Chondrocyte (in vitro differentiated cells): ENCODE results near the gene POLD3. TPM values are rescaled to one million over a fixed set of nuclear protein-coding genes. Genes with fewer than 3 reads are reported as not detected.

Source experiments
- DNase-seq: peaks from one replicate; pipeline ENCODE4 v3.0.0; 2021; ENCODE audit warnings: mixed read lengths, low spot score
- H3K27ac Mint-ChIP-seq: one replicate; pipeline ENCODE4 v1.8.0; 2021; ENCODE audit warnings: mild to moderate bottlenecking, moderate library complexity, mixed read lengths; ENCODE audit not compliant: unreplicated experiment
- H3K27me3 Mint-ChIP-seq: 2 replicates; pipeline ENCODE4 v1.8.0; 2021; ENCODE audit warnings: low read depth, mixed read lengths
- H3K36me3 Mint-ChIP-seq: 2 replicates; pipeline ENCODE4 v1.8.0; 2021; ENCODE audit warnings: low read depth, mixed read lengths
- H3K4me1 Mint-ChIP-seq: 2 replicates; pipeline ENCODE4 v1.8.0; 2021; ENCODE audit warnings: low read depth, mild to moderate bottlenecking, mixed read lengths
- H3K4me3 Mint-ChIP-seq: one replicate; pipeline ENCODE4 v1.8.0; 2021; ENCODE audit warnings: mild to moderate bottlenecking, moderate library complexity, mixed read lengths; ENCODE audit not compliant: unreplicated experiment
- H3K9me3 Mint-ChIP-seq: 2 replicates; pipeline ENCODE4 v1.8.0; 2021; ENCODE audit warnings: low read depth, mixed read lengths
- total RNA-seq: library from RNA; stranded (reverse); gene quantifications from 3 replicates; pipeline ENCODE4 v1.2.1, GENCODE V29; 2021
- TF ChIP-seq, protein P1 (sequence below): fragments of 200-600 bp; sonication (generic); IDR thresholded peaks from 2 replicates; pipeline ENCODE4 v1.5.0; 2021; ENCODE audit warnings: antibody characterized with exemption, mild to moderate bottlenecking, moderate library complexity

The POLD3 gene
- total RNA-seq, 1 donor from 2014 or later = 9.4 TPM

DNA sequence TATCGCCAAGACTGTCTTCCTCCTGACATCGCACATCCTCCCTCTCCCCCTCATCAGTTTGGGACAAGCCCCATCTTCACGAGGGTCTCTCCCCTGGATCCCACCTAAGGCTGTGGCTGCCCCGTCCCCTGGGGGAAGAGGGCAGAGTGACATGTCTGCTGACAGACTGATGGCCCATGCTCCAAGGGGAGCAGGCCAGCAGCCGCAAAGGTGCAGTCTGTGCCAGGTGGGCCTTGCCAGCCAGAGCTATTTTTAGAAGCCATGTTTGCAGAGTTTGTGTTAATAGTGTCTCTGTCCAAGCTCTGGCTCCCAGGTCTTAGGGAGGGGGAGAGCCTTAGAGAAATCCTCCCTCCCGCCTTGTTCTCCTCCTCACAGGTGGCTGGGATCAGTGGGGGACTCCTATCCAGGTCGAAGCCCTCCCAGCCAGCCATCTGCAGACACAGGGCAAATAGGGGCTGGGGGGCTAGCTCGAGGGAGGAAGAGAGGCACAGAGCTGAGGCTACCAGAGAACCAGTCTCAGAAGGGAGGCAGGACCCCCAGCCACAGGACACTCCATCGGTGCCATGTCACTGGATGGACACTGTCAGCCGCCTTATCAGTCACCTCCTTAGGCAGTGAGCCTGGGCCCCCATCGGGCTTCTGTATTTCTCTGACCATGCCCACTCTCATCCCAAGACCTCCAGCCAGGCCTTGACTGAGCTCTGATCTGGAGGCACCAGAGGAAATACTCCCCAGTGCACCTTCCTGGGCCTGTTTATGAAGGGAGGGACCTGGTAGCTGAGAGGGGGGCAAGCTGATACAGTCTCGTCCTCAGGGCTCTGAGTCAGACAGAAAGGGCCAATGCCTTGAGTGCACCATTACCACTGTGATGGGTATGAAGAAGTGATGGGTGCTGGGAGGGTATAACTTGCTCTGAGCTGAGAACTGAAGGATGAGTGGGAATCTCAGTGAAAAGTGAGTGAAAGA lies 89.6 kb downstream of the POLD3 start:
- H3K27me3 Mint-ChIP-seq = no peaks in the 10 kb centered on the region
- H3K36me3 Mint-ChIP-seq = no peaks in the 10 kb centered on the region
- no peak overlapping the region for H3K4me3 Mint-ChIP-seq
- DNase-seq = peak; percentile 70
- H3K9me3 Mint-ChIP-seq = no peaks in the 10 kb centered on the region
- H3K27ac Mint-ChIP-seq = no peak overlapping the region
- peaks cover 20% of the 10 kb centered on the region for H3K4me1 Mint-ChIP-seq
- TF ChIP-seq, protein P1, sequence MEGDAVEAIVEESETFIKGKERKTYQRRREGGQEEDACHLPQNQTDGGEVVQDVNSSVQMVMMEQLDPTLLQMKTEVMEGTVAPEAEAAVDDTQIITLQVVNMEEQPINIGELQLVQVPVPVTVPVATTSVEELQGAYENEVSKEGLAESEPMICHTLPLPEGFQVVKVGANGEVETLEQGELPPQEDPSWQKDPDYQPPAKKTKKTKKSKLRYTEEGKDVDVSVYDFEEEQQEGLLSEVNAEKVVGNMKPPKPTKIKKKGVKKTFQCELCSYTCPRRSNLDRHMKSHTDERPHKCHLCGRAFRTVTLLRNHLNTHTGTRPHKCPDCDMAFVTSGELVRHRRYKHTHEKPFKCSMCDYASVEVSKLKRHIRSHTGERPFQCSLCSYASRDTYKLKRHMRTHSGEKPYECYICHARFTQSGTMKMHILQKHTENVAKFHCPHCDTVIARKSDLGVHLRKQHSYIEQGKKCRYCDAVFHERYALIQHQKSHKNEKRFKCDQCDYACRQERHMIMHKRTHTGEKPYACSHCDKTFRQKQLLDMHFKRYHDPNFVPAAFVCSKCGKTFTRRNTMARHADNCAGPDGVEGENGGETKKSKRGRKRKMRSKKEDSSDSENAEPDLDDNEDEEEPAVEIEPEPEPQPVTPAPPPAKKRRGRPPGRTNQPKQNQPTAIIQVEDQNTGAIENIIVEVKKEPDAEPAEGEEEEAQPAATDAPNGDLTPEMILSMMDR = no peak

DNA sequence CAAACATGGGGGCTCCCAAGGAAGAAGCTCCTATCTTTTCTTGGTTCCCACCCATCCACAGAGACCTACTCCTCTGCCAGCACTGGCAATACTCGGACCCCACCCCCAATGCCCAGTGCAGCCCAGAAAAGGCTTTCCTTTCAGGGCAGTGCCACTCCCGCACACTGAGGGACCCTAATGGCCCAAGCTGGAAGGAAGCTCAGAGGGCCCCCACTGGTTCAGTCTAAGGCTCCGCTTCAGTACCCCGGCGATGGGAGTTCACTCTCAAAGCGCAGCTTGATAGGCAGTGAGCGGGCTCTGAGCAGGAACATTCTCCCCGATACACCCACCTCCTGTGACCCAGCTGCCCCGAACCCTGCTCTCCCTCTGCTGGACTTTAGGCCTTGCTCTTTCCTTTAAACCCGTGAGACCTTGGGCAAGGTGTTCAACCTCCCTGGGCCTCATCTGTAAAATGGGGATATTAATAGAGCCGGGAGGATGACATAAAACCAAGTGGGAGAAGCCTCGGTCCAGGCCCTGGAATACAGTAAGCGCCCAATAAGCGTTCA lies 90.4 kb downstream of the POLD3 start:
- no peak overlapping the region for H3K4me3 Mint-ChIP-seq
- no peaks in the 10 kb centered on the region for H3K9me3 Mint-ChIP-seq
- peaks cover 28% of the 10 kb centered on the region for H3K4me1 Mint-ChIP-seq
- TF ChIP-seq, protein P1 = no peak
- no peak overlapping the region for H3K27ac Mint-ChIP-seq
- no peaks in the 10 kb centered on the region for H3K36me3 Mint-ChIP-seq
- H3K27me3 Mint-ChIP-seq = no peaks in the 10 kb centered on the region
- DNase-seq = peak; percentile 56

DNA sequence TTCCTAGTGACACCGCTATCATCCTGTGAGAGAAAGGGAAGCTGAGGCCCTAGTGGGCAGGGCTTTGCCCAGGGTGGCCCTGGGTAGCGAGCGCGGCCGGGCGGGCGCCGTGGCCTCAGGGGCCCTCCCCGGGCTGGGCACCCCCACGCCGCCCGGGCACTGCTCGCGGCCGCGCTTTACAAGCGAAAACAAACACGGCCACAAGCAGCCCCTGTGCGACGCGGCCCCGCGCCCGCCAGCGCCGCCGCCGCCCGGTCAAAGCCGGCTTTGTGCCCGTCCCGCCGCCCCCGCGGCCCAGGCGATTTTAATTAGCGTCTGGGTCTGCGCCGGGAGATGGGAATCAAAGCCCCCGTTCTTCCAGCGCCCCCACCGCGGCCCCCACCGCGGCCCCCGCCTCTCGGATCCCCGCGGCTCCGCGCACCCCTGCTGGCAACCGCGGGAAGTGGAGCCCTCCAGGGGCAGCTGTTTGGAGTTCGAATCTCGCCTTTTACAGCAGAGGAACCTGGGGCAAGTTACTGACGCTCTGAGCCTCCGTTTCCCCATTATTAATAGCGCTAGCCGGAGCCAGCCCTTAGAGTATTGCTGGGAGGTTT lies 91.0 kb downstream of the POLD3 start:
- Mint-ChIP-seq H3K9me3 (no peaks in the 10 kb centered on the region), H3K4me1 (peaks cover 34% of the 10 kb centered on the region), H3K4me3 (no peak overlapping the region)

DNA sequence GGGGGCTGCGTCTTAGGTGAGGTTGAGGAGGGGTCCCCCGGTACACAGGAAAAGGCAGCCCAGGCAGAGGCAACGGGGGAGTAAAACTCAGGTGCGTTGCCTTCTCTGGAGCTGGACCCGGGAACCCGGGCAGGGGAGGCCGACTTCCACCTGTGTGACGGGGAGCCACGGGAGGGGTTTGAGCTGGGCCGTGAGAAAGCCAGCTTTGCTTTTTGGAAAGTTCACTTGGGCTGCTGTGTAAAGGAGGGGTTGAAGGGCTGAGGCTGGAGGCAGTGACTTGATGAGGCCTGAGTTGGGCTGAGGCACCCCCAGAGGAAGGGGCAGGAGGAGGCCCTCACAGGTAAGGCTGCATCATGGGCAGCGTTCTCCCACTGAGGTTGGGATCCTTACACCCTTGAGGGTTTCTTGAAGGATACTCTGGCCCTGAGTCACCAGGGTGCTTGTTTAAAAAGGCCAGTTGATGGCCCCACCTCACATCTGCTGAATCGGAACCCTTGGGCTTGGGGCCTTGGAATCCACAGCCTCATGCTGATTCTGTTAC lies 91.6 kb downstream of the POLD3 start:
- H3K9me3 Mint-ChIP-seq = no peaks in the 10 kb centered on the region
- TF ChIP-seq, protein P1 = no peak
- no peak overlapping the region for H3K27ac Mint-ChIP-seq
- peaks cover 36% of the 10 kb centered on the region for H3K4me1 Mint-ChIP-seq
- peak overlapping the region; percentile 31 for H3K4me3 Mint-ChIP-seq
- H3K27me3 Mint-ChIP-seq = no peaks in the 10 kb centered on the region
- no peaks in the 10 kb centered on the region for H3K36me3 Mint-ChIP-seq
- DNase-seq = peak; percentile 58

More for the DNA sequence above, 91.0 kb downstream of the POLD3 start:
- no peaks in the 10 kb centered on the region for H3K27me3 Mint-ChIP-seq
- H3K27ac Mint-ChIP-seq = peak overlapping the region; percentile 2
- peak; percentile 54 for DNase-seq
- no peaks in the 10 kb centered on the region for H3K36me3 Mint-ChIP-seq
- TF ChIP-seq, protein P1 = peak; percentile 74

- Mint-ChIP-seq H3K27me3 (no peaks in the 10 kb centered on the region), H3K27ac (no peak overlapping the region), H3K36me3 (no peaks in the 10 kb centered on the region), H3K9me3 (no peaks in the 10 kb centered on the region), H3K4me1 (peaks cover 36% of the 10 kb centered on the region), H3K4me3 (no peak overlapping the region)
- no peak for DNase-seq
- TF ChIP-seq, protein P1 = no peak
Observed at GRCh38 chr11:74684661-74685060, 92.3 kb downstream of the POLD3 start.
